IPS-20b (cell line): ENCODE data around the gene CDK19.
"Not testable (repeated sequence)": the region's sequence is repeated elsewhere in the genome, so short reads cannot be mapped to it uniquely, and the experiment has no call there.

Experiments used
- H3K27ac ChIP-seq: one replicate; pipeline ENCODE4 v1.5.1; 2013; ENCODE audit warnings: low read length
- H3K27me3 ChIP-seq: 2 replicates; pipeline ENCODE4 v1.6.1; 2013; ENCODE audit warnings: mild to moderate bottlenecking, low read length, inconsistent platforms; ENCODE audit not compliant: insufficient read depth
- H3K36me3 ChIP-seq: 2 replicates; pipeline ENCODE4 v1.6.1; 2013; ENCODE audit warnings: low read depth, mild to moderate bottlenecking, inconsistent platforms, low read length, moderate library complexity; ENCODE audit not compliant: insufficient read depth
- H3K4me1 ChIP-seq: 2 replicates; pipeline ENCODE4 v1.6.1; 2013; ENCODE audit warnings: mild to moderate bottlenecking, control low read depth, inconsistent platforms, low read length, moderate library complexity; ENCODE audit not compliant: insufficient read depth
- H3K4me3 ChIP-seq: 2 replicates; pipeline ENCODE4 v1.5.1; 2013; ENCODE audit warnings: mild to moderate bottlenecking, low read length, inconsistent platforms
- H3K9ac ChIP-seq: 2 replicates; pipeline ENCODE4 v1.6.1; 2013; ENCODE audit warnings: low read depth, mild to moderate bottlenecking, inconsistent platforms, low read length, moderate library complexity
- H3K9me3 ChIP-seq: 2 replicates; pipeline ENCODE4 v1.6.1; 2013; ENCODE audit warnings: mild to moderate bottlenecking, low read depth, low read length, inconsistent platforms; ENCODE audit not compliant: insufficient read depth

The CDK19 gene

GRCh38 chr6:110810896-110811586, 4.2 kb downstream of the CDK19 start:
- Histone ChIP-seq H3K9ac (no peak overlapping the region), H3K27me3 (no peaks in the 10 kb centered on the region), H3K36me3 (no peaks in the 10 kb centered on the region), H3K27ac (no peak overlapping the region), H3K9me3 (no peaks in the 10 kb centered on the region), H3K4me3 (no peak overlapping the region), H3K4me1 (peaks cover 2% of the 10 kb centered on the region; the same call in 1 of the 2 replicates)

GRCh38 chr6:110809792-110810191, 5.5 kb downstream of the CDK19 start:
- Histone ChIP-seq H3K4me3 (no peak overlapping the region), H3K4me1 (peaks cover 2% of the 10 kb centered on the region; the same call in 1 of the 2 replicates), H3K27ac (no peak overlapping the region), H3K9ac (no peak overlapping the region), H3K27me3 (no peaks in the 10 kb centered on the region), H3K9me3 (no peaks in the 10 kb centered on the region), H3K36me3 (no peaks in the 10 kb centered on the region)

- H3K27ac ChIP-seq, H3K9ac ChIP-seq, H3K36me3 ChIP-seq, H3K4me1 ChIP-seq, H3K27me3 ChIP-seq, H3K9me3 ChIP-seq, H3K4me3 ChIP-seq: not testable (repeated sequence)
These were observed 13.1 kb downstream of the CDK19 start for GRCh38 chr6:110802175-110802574.

DNA sequence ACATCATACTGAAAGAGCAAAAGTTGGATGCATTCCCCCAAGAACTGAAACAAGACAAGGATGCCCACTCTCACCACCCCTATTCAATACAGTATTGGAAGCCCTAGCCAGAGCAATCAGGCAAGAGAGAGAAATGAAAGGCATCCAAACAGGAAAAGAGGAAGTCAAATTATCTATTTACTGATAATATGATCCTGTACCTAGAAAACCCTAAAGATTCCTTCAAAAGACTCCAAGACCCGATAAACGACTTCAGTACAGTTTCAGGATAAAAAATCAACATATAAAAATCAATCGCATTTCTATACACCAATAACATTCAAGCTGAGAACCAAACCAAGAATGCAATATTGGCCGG, 14.5 kb downstream of the CDK19 start:
- Histone ChIP-seq H3K27me3 (no peaks in the 10 kb centered on the region), H3K9ac (no peak overlapping the region), H3K4me1 (no peaks in the 10 kb centered on the region), H3K27ac (no peak overlapping the region), H3K4me3 (no peak overlapping the region), H3K9me3 (peaks cover 5% of the 10 kb centered on the region; the same call in 1 of the 2 replicates), H3K36me3 (no peaks in the 10 kb centered on the region)

GRCh38 chr6:110800196-110800838, 15.0 kb downstream of the CDK19 start:
- Histone ChIP-seq H3K9ac (no peak overlapping the region), H3K27ac (no peak overlapping the region), H3K36me3 (no peaks in the 10 kb centered on the region), H3K4me1 (no peaks in the 10 kb centered on the region), H3K4me3 (no peak overlapping the region), H3K9me3 (peaks cover 5% of the 10 kb centered on the region; the same call in 1 of the 2 replicates), H3K27me3 (no peaks in the 10 kb centered on the region)

- Histone ChIP-seq H3K4me3 (no peak overlapping the region), H3K36me3 (no peaks in the 10 kb centered on the region), H3K27ac (no peak overlapping the region), H3K9ac (no peak overlapping the region), H3K4me1 (no peaks in the 10 kb centered on the region), H3K9me3 (peaks cover 5% of the 10 kb centered on the region; the same call in 1 of the 2 replicates), H3K27me3 (no peaks in the 10 kb centered on the region)
These were observed 15.6 kb downstream of the CDK19 start for GRCh38 chr6:110799655-110800054.

- H3K36me3 ChIP-seq = no peaks in the 10 kb centered on the region
- no peak overlapping the region for H3K4me3 ChIP-seq
- no peaks in the 10 kb centered on the region for H3K4me1 ChIP-seq
- H3K27ac ChIP-seq = no peak overlapping the region
- no peaks in the 10 kb centered on the region for H3K27me3 ChIP-seq
- H3K9me3 ChIP-seq = peaks cover 5% of the 10 kb centered on the region; the same call in 1 of the 2 replicates
- H3K9ac ChIP-seq = no peak overlapping the region
These were observed 16.1 kb downstream of the CDK19 start for GRCh38 chr6:110799189-110799588.

- Histone ChIP-seq H3K9me3 (no peaks in the 10 kb centered on the region), H3K36me3 (no peaks in the 10 kb centered on the region), H3K4me3 (no peak overlapping the region), H3K27me3 (no peaks in the 10 kb centered on the region), H3K9ac (no peak overlapping the region), H3K4me1 (no peaks in the 10 kb centered on the region), H3K27ac (no peak overlapping the region)
These were observed 20.0 kb downstream of the CDK19 start for GRCh38 chr6:110795271-110795670.

- Histone ChIP-seq H3K36me3 (no peaks in the 10 kb centered on the region), H3K4me1 (no peaks in the 10 kb centered on the region), H3K27me3 (no peaks in the 10 kb centered on the region)
These were observed 28.6 kb downstream of the CDK19 start for GRCh38 chr6:110786696-110787095.

DNA sequence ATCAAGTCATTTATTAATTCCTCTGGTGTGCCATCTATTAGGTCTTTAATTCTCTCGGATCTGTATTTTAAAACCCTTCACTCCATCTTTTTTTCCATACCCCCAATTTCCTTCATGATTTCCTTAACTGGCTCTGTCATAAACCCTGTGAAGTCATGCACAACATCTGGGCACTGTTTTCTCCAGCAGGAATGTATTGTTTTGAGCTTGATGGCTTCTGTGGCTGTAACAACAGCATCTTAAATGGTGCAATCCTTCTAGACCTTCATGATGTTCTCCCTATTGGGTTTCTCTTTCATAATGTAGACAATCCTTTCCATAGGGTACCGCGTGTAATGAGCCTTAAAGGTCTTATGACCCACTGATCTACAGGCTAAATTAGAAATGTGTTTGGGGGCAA, 29.0 kb downstream of the CDK19 start:
- no peaks in the 10 kb centered on the region for H3K36me3 ChIP-seq
- no peak overlapping the region for H3K27ac ChIP-seq
- no peak overlapping the region for H3K4me3 ChIP-seq
- H3K27me3 ChIP-seq = no peaks in the 10 kb centered on the region
- H3K9me3 ChIP-seq = peaks cover 4% of the 10 kb centered on the region; the same call in 1 of the 2 replicates
- H3K9ac ChIP-seq = no peak overlapping the region
- H3K4me1 ChIP-seq = no peaks in the 10 kb centered on the region

More at GRCh38 chr6:110786696-110787095, 28.6 kb downstream of the CDK19 start:
- no peak overlapping the region for H3K27ac ChIP-seq
- no peak overlapping the region for H3K9ac ChIP-seq
- peaks cover 4% of the 10 kb centered on the region; the same call in 1 of the 2 replicates for H3K9me3 ChIP-seq
- no peak overlapping the region for H3K4me3 ChIP-seq

DNA sequence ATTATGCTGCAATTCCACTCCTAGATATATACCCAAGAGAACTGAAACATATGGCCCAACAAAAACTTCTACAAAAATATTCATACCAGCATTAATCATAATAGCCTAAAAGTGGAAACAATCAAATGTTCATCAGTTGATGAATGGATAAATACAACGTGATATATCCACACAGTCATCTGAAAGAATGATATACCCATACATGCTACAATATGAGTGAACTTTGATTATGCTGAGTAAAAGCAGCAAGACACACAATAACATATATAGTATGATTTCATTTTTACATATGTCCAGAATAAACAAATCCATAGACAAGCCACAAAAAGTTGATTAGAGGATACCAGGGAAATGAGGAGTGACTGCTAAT, 30.7 kb downstream of the CDK19 start:
- no peak overlapping the region for H3K9ac ChIP-seq
- H3K27me3 ChIP-seq = no peaks in the 10 kb centered on the region
- H3K27ac ChIP-seq = no peak overlapping the region
- H3K4me1 ChIP-seq = no peaks in the 10 kb centered on the region
- peaks cover 4% of the 10 kb centered on the region; the same call in 1 of the 2 replicates for H3K9me3 ChIP-seq
- no peak overlapping the region for H3K4me3 ChIP-seq
- no peaks in the 10 kb centered on the region for H3K36me3 ChIP-seq

GRCh38 chr6:110781522-110782214, 33.6 kb downstream of the CDK19 start:
- Histone ChIP-seq H3K27me3 (no peaks in the 10 kb centered on the region), H3K9me3 (no peaks in the 10 kb centered on the region), H3K4me3 (no peak overlapping the region), H3K9ac (no peak overlapping the region), H3K4me1 (no peaks in the 10 kb centered on the region), H3K36me3 (no peaks in the 10 kb centered on the region), H3K27ac (no peak overlapping the region)
